Liver (tissue), 3 donors: ENCODE measurements around the gene PTPN14.

Source experiments
- ATF3 ChIP-seq: IDR thresholded peaks from 2 replicates; pipeline ENCODE4 v1.6.1; 2016; ENCODE audit warnings: antibody characterized with exemption
- CTCF ChIP-seq: fragments of 150-350 bp; IDR thresholded peaks from 2 replicates; pipeline ENCODE4 v1.5.1; 2017; ENCODE audit warnings: improper control_type of control experiment, low read depth, low read length; ENCODE audit not compliant: missing input control
- HNF4A ChIP-seq, 2 donors: conservative IDR thresholded peaks; 2 replicates each; pipeline ENCODE4 v1.6.1; 2016; ENCODE audit warnings: antibody characterized with exemption in 2 of 2, mild to moderate bottlenecking in 2 of 2
- JUND ChIP-seq, 2 donors: IDR thresholded peaks; 2 replicates each; pipeline ENCODE4 v1.6.1; 2016; ENCODE audit warnings: antibody characterized with exemption in 2 of 2
- MAX ChIP-seq: IDR thresholded peaks from 2 replicates; pipeline ENCODE4 v1.6.1; 2016; ENCODE audit warnings: antibody characterized with exemption
- RAD21 ChIP-seq, 2 donors: IDR thresholded peaks; 2 replicates each; pipeline ENCODE4 v1.6.1; 2016; ENCODE audit warnings: antibody characterized with exemption in 2 of 2, mild to moderate bottlenecking in 2 of 2
- REST ChIP-seq: IDR thresholded peaks from 2 replicates; pipeline ENCODE4 v1.6.1; 2016; ENCODE audit warnings: antibody characterized with exemption, mild to moderate bottlenecking
- RXRA ChIP-seq, 2 donors: IDR thresholded peaks; 2 replicates each; pipeline ENCODE4 v1.6.1; 2017 to 2018; ENCODE audit warnings: antibody characterized with exemption in 2 of 2, mild to moderate bottlenecking in 1 of 2
- TAF1 ChIP-seq: conservative IDR thresholded peaks from 2 replicates; pipeline ENCODE4 v1.6.1; 2016; ENCODE audit warnings: antibody characterized with exemption, mild to moderate bottlenecking
- YY1 ChIP-seq: IDR thresholded peaks from 2 replicates; pipeline ENCODE4 v1.6.1; 2016; ENCODE audit warnings: antibody characterized with exemption, mild to moderate bottlenecking
- donor health status: healthy.
- donor health status: healthy.

- TF ChIP-seq CTCF (no peak), REST (no peak), MAX (no peak), TAF1 (no peak), YY1 (no peak), JUND (IDR thresholded peaks at IDR 0.05) (no peak), RAD21 (IDR thresholded peaks at IDR 0.05) (no peak), RXRA (IDR thresholded peaks at IDR 0.05) (no peak), HNF4A (conservative IDR thresholded peaks at IDR 0.05) (no peak), ATF3 (no peak)
Observed at GRCh38 chr1:214386333-214386732, 165.1 kb downstream of the PTPN14 start.
